CD4-positive, alpha-beta T cell treated with Interleukin-6 at 100 ng/mL for 8 hours (primary cell): ENCODE results near the gene PRDM2.

Experiments
- DNase-seq: peaks from one replicate; pipeline ENCODE4 v3.0.0-alpha.2; 2020; ENCODE audit warnings: mixed read lengths, low spot score

The PRDM2 gene

DNA sequence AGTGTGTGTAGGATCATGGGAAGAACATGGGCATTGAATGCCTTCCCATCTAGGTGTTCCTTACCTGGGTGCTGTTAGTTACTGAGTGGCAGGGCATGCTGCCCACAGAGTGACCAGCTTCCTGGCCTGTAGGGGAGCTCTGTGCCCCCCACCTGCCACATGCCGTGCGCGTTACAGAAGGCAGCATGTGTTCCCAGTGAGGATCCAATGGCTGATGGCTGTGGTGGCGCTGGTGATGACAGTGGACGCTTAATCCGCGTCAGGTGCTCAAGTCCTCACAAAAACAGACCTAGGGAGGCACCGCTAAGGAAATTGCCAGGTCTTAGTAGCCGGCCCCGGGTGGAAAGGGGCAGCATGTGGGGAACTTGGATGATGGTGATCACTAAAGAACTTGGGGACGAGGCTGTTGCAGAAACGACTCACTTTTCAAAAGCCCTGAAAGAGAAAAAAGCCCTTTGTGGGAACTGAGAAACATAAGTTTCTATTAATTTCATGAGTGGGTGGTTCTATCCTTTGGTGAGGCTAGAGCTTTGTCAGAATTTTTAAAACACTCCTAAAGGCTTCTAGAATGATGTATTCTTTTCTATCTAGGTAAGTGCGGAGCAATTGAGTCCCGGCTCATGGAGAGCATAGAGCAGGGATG, 93.2 kb downstream of the PRDM2 start:
- no peak for DNase-seq

DNA sequence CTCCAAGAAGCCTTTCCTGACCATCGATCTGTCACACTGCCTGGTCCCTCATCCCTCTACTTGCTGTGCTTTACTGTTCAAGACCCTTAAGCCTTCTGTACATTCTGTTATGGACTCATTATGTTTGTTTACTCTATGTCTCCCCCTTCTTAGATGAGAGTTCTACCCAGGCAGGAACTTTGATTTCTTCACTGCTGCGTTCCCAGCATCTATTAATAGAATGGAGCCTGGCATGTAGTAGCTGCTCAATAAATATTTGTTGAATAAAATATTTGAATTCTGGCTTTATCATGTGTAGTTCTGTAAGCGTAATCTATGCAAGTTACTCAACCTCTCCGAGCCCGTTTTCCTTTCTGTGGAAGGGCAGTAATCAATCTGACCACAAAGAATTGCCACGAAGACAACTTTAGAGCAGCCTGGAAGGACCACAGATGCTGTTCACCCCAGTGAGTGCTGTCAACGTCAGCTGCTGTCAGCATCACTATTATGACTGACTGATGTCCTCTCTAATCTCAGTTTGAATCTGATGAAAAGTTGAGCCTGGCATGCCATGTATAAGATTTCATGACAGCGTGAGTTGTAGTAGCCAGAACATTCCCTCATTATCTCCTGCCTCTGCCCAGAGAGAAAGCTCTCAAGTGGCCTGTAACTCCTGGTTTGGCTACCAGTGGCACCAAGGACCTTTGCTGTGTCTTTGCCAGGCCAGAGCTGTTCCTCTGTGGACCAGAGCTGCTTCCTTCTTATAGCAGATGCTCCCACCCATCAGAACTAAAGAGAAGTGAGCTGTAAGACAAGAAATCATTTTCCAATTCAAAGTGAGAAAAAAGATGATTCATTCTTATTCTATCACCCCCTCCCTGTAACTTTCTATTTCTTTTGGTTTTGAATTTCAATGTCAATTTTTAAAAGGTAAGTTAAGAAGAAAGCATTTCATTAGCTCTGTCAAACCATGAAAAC, 94.5 kb downstream of the PRDM2 start:
- no peak for DNase-seq

DNA sequence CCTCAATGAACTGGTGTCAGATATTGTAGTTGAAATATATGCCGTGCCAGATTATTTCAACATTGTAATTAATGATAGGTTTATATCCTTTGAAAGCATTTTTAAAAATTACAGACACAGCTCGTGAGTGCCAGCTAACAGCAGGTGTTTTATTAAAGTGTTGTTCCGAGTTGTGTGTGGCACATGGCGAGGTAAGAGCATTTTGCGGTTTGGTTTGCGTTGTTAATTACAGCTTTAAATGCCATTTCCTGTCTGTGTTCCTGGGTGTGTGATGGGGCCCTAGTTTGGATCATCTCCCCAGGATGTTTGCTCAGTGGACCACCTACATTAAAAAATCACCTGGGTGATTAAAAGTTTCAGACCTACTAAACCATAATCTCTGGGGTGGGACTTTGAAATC, 97.4 kb downstream of the PRDM2 start:
- DNase-seq: no peak

DNA sequence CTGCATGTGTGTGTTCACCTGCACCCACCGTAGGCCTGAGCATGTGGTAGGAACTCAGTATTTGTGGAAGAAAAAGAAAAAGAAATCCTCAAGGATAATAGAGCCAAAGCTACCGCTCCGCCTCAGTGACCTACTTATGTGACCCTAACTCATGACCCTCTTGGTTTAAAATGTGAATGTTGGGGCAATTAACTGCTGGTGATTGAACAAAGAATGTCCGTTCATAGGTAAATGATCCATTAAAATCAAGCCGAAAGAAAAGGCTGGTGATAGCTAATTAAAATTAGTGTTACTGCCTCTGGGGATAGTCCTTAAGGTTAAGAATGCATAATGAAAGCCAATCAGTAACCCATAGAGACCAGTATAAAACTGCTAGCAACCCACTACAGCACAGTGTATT, 98.1 kb downstream of the PRDM2 start:
- no peak for DNase-seq

DNA sequence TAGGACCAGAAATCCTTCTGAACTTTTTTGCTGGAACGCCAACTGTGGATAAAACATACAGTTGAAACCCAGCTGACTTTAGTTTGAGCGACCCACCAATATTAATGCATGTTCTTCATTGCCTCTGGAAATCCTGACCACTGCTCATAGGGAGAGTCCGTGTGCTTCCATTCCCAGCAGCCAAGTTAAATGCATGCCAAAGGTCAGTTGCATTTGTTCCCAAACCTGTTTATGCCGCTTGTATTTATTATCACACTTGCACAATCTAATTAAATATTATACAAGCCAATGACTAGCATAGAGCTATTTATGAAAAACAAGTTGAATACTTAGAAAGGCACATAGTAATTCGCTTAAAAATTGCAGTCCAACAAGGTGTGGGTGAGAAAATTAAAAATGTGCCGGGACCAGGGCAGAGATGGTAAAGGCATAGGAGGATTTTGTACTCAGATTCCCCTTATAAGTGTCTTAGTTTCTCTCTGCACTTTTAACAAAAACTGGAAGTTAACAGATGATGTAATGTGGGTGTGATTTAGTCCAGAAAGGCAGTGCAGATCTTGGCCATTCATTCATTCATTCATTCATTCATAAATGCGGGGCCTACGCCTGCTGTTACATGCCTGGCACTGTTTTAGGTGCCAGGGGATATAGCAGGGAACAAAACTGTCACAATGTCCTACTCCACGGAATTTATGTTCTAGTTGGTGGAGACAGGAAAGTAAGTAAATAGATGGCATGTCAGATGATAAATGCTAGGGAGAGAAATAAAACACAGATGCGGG, 99.7 kb downstream of the PRDM2 start:
- no peak for DNase-seq

DNA sequence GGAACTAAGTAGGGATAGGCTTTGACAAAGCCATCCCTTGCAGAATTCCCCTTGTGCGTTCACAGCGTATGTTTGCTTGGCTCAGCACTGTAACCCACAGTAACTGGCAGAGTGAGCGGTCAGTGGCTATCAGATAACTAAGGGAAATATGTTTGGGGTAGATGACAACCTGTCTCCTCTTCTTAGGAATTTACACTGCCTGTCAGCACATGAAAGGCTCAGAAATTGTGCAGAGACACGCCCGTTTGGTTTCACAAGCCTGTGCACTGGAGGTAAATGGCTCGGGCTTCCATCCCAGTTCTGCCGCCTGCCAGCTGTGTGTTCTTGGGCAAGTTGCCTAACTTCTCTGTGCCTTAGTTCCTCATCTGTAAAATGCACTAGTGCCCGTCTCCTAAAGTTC, 101.2 kb downstream of the PRDM2 start:
- no peak for DNase-seq

DNA sequence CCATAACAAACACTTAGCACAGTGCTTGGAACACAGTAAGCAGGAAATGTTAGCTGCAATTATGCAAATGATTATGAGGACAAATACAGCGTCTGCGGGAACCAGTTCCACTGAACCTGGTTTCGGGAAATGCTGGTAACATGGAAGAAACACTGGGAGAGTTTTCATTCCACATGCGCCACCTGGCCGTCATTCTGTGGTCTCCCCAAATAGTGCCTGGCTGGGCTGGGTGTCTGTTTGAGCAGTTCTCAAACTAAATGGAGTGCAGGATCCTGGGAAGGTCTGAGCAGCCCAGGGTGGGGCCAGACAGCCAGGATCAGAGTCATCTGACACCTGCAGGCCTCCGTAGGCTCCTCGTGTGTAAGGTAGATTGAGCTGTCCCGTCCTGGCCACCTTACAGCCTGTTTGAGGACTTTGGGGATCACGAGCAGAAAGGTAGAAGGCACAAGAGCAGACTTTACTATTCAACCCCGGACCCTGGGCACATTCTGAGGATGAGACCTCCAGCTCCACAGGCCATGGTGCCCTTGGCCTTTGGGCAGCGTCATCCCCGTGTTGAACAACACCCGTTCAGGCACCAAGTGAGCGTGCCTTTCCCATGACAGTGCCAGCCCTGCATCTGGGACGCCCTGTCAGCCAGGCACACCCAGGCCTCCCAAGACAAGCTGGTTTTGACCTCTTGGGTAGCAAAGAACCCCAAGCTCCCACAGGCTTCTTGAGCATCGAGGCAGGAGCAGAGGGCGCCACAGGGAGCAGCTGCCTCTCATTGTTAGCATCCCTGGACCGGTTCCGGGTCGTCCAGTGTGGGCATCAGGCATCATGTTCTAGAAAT, 101.9 kb downstream of the PRDM2 start:
- no peak for DNase-seq

DNA sequence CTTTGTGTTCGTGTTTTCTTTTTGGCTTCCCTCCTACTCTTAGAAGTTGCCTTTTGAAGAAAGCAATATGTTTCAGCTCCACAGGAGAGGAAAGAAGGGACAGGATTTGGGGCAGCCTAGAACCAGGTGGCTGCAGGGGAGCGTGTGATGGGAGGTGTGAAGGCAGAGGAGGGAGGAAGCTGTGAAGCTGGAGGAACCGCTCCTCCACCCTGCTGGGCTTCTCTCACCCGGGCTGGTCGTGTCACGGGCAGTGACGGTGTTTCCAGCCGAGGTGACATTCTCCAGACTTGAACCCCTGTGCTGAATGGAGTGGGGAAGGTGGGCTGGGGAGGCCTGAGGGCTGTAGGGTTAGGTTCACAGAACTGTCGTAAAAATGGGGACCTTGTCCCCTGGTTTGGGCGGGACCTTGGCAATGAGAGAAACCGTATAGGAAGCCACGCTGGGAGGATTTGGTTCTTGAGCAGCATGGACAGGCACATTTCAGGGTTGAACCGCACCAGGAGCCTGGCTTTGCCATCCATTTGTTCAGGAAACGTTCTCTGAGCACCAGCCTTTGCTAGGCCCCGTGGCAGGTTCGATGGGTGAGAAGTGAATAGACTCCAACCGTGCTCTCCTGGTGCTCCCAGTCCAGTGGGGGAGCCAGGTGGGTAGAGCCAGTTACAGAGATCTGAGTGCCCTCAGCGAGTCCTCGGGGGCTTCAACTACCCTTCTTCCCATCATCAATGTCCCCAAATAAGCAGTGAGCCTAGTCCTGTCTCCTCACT, 103.0 kb downstream of the PRDM2 start:
- DNase-seq: no peak

DNA sequence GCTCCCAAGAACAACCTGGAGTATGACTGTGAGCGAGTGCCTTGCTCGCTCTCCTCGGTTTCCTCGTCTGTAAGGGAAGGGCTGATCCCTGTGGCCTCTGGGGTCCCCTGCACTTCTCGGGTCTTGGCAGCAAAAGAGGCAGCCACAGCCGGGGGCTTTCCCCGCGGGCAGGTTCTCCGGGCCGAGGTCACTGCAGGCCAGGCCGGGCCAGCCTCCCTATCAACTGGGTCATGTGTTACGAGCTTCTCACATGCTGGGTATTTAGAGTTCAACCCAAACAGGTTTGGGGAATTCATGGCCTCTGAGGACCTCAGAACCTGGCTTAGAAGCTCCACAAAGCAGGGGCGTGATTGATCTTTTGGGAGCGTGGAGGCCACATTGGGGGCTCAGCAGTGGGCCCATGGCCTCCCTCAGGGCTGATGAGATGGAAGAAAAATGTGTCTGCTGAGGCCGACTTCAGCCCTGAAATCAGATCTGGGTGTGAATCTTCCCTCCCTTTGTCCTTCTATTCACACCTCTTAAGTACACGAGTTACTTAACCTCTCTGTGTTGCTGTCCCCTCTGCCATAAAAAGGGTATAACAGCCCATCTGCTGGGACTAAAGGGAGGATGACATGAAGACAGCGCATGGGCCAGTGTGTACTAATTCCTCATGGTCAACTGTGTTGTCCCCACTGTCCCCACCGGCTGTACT, 103.7 kb downstream of the PRDM2 start:
- no peak for DNase-seq

DNA sequence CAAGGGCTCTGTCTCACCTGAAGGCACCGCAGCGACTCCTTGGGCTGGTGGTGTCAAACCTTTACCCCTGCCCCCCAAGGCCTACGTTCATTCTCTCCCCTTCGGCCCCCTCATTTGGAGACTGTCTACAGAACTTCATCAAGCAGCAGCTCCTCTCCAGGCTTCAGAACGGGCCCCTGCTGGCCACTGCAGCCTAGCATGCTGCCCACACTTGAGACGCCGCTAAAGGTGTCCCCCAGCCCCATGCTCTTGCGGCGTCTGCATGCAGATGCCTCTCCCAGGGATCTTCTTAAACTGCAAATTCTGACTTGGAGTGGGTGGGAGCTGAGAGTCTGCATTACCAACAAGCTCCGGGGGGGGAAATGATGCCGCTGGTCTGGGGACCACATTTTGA, 104.2 kb downstream of the PRDM2 start:
- no peak for DNase-seq

DNA sequence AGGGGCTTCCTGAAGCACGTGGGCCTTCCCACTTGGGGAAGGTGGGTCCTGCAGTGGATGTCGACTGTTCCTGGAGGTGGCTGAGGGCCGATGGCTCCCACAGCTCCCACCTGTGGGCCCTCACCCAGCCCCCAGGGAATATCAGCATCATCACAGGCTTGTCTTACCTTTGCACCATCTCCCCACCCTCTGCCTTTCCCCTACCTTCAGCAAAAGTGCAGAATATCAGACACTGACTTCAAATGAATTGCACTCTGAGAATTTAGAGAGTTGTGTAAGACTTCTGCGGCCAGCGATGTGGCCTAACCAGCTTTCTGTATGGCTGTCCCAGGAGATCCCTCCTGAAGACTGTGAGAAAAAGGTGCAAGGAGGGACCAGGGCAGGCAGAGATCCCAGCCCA, 105.4 kb downstream of the PRDM2 start:
- DNase-seq: no peak

DNA sequence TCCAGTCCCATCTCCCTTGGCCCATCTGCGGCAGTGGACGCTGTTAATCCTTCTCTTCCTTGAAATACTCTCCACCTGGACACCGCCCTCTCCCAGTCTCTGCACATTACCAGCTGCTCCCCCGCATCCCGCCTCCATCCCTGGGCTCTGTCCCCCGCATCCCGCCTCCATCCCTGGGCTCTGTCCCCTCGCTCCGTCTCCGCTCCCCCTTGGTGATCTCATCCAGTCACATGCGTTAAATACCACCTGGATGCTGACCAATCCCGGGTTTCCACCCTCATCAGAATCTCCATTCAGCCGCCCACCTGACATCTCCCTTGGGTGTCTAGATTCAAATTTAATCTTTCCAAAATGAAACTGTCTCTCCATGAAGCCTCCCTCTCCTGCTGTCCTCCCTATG, 106.1 kb downstream of the PRDM2 start:
- DNase-seq: no peak

DNA sequence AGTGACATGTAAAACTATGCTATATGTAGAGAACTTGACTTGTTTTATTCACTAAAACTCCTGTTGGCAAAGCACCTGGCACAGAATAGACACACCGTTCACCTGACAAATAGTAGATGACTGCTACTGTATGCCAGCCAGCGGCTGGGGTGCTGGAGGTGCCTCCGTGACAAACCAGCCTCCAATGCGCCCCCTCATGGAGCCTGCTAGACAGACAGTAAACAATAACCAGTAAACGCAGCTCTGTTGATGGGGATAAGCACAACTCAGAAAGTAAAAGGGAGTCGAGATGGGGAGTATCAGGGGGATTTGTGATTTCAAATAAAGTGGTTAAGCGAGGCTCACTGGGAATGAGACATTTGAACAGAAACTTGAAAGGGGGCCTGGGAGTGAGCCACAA, 107.2 kb downstream of the PRDM2 start:
- DNase-seq: no peak

DNA sequence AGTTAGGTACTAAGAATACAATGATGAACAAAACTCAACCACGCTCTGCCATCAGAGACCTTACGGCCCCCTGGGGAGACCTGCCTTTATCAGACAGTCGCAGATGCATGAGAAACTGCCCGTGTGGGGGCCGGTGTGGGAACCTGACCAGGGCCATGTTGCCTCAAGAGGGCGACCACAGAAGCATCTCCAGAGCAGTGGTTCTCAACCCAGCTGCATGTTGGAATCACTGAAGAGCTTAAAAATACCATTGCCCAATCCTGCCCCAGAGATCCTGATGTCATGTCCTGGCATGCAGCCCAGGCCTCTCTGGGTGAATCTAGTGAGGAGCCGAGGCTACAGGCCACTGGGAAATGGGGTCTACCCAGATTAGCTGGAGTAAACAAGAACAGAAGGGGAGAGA, 108.7 kb downstream of the PRDM2 start:
- DNase-seq: no peak

DNA sequence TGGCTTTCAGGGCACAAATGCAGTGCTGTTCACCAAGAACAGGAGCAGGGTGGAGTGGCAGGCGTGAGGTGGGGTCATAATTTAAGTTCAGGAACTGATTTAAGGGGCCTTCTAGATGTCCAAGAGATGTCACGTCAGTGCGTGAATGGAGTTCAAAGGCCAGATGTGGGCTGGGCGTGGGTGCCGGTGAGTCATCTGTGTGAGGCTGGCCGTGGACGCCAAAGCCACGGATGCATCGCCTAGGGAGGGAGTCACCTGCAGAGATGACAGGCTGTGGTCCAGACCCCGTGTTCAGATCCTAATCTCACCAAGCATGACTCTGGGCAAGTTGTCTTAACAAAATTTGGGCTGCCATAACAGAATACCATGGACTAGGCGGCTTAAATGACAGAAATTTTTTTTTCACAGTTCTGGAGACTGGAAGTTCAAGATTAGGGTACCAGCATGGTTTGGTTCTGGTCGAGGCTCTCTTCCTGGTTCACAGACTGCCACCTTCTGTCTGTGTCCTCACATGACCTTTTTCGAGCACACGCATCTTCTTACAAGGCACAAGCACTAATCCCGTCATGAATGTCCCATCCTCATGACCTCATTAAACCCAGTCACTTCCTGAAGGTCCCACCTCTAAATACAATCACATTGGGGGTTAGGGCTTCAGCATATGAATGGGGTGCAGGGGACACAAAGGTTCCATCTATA, 109.6 kb downstream of the PRDM2 start:
- no peak for DNase-seq

DNA sequence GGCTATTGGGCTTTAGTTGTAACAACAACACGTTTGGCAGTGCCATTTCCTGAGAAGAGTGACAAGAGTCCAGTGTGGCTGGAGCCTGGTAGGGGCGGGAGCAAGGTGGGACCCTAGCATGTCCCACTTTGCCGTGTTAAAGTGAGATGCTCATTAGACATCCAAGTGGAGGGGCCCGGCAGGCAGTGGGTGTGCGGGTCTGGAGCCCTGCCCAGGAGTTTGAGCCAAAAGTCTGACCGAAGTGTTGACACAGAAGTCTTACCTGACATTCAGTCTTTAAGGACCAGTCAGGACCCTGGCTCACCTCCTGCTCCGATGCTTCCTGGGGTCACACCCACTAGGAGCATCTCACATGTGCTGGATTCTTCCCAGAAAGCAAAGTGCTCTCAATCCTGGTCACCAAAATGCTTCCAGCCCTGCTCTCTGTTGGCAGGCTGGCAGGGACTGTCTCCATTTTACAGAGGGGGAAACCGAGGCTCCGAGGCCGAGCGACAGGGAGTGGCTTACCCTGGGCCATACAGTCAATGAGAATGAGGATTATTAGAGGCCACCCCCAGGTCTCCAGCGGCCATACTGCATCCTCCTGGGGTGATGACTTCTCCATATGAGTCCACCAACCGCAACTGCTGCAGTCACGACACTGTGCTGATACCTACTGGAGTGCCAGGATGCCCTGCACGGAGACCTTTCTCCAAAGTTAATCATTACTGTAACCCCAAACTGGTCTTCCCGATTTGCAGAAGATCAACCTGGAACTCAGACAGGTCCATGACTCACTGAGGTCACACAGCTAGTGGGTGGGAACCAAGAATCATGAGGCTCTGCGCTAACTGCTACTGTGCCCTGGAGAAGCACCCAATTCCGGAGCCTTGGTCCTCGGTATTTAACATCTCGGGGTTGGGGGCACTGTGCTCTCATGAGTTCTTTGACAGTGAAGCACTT, 112.7 kb downstream of the PRDM2 start:
- no peak for DNase-seq

DNA sequence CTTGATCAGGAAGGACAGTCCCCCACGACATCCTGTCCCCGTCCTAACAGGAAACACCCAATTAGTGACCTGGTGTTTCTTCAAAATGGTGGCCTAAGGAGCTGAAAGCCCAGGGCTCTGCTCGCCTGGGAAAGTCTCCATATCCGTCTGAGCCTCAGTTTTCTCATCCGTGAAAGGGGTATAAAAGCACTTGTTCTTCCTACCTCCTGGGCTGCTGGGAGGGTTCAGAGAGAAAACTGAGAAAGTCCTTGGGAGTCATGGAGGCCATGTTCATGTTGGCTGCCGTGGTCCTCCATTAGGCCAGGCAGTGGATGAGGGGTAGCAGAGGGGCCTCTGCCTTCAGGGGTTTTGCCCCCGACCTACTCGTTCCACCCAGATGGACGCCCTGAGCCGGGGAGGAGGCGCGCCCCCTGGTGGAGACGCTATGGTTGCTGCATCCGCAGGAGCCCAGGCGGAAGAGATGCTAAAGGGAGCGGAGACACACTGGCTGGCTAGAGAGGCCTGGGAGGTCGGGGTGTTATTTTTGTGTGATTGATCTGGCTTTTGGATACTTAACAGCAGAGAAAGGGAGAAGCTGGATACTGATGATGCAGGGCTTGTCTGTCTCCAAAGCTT, 113.5 kb downstream of the PRDM2 start:
- peak; percentile 46 for DNase-seq

DNA sequence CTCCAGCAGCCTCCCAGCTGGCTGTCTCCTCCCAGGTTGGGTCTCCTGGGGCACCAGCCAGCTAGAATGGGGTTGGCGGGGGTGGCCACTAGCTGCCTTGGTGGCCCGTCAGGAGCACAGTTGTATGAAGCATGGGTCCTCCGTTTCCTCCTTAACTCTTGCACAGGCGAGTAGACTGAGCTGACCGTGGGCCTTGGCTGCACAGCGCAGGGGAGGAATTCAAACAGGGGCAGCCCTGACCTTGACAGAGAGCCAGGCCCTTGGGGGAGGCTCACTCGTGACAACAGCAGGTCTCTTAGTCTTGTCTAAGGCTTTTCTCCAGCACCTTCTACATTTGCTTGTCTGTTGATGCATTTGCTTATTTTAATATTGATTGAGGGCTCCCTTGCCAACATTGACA, 114.1 kb downstream of the PRDM2 start:
- no peak for DNase-seq
